ENCODE data around the gene PLCH2.

GRCh38 chr1:2439369-2439768 lies 36.7 kb upstream of the PLCH2 start:
- TF ChIP-seq CTCF (conservative IDR thresholded peaks at IDR 0.05; ENCODE audit: low read length) (no peak), EZH2phosphoT487 (IDR thresholded peaks at IDR 0.05; ENCODE audit: borderline replicate concordance, low read depth, low read length) (no peak)
